Activated T-helper 1 cell treated with Interleukin-2 at 50 U/mL for 16 hours (primary cell): ENCODE results near the gene ITPR1.

ENCODE experiments used
- DNase-seq: peaks from one replicate; pipeline ENCODE4 v3.0.0-alpha.2; 2020; ENCODE audit warnings: low read depth

ITPR1 gene

GRCh38 chr3:4720316-4721075 lies 227.3 kb downstream of the ITPR1 start:
- DNase-seq = no peak

- DNase-seq = no peak
Observed at GRCh38 chr3:4721511-4721911, 228.4 kb downstream of the ITPR1 start.

- no peak for DNase-seq
Observed at GRCh38 chr3:4722103-4722502, 229.0 kb downstream of the ITPR1 start.

GRCh38 chr3:4724051-4724629 lies 231.0 kb downstream of the ITPR1 start:
- DNase-seq = no peak

GRCh38 chr3:4726549-4726948 lies 233.4 kb downstream of the ITPR1 start:
- no peak for DNase-seq

- no peak for DNase-seq
Observed at GRCh38 chr3:4729061-4729973, 236.2 kb downstream of the ITPR1 start.

GRCh38 chr3:4730719-4731118 lies 237.6 kb downstream of the ITPR1 start:
- no peak for DNase-seq

- DNase-seq = no peak
Observed at GRCh38 chr3:4731543-4732111, 238.5 kb downstream of the ITPR1 start.

- no peak for DNase-seq
Observed at GRCh38 chr3:4732925-4733324, 239.8 kb downstream of the ITPR1 start.

- DNase-seq = no peak
Observed at GRCh38 chr3:4734454-4734853, 241.3 kb downstream of the ITPR1 start.

GRCh38 chr3:4735243-4735642 lies 242.1 kb downstream of the ITPR1 start:
- no peak for DNase-seq

- DNase-seq = no peak
Observed at GRCh38 chr3:4736284-4736861, 243.2 kb downstream of the ITPR1 start.

GRCh38 chr3:4738737-4739274 lies 245.7 kb downstream of the ITPR1 start:
- DNase-seq = no peak

- no peak for DNase-seq
Observed at GRCh38 chr3:4739289-4740236, 246.4 kb downstream of the ITPR1 start.

GRCh38 chr3:4740397-4741105 lies 247.4 kb downstream of the ITPR1 start:
- DNase-seq = no peak

GRCh38 chr3:4741106-4741403 lies 247.9 kb downstream of the ITPR1 start:
- DNase-seq = no peak

GRCh38 chr3:4741404-4742307 lies 248.5 kb downstream of the ITPR1 start:
- no peak for DNase-seq

GRCh38 chr3:4742359-4742758 lies 249.2 kb downstream of the ITPR1 start:
- DNase-seq = no peak

- no peak for DNase-seq
Observed at GRCh38 chr3:4743371-4743770, 250.2 kb downstream of the ITPR1 start.
